Lung (tissue), 12 donors: Measurements from ENCODE around the gene TXNDC5. TPM values are rescaled to one million over a fixed set of nuclear protein-coding genes. Genes with fewer than 3 reads are reported as not detected.

ENCODE experiments used
- ATAC-seq: fragments of 200-7000 bp; cut with Tn5 transposase; one replicate; pipeline ENCODE4 v1.9.1; 2020; ENCODE audit warnings: moderate number of reproducible peaks; ENCODE audit not compliant: insufficient read depth, low FRiP score
- DNase-seq, 3 donors: peaks; one replicate each; pipeline ENCODE4 v3.0.0-alpha.2; 2013 to 2017
- H3K27ac ChIP-seq, 2 donors: one replicate each; pipeline ENCODE4 v1.5.1; 2013; ENCODE audit warnings: mild to moderate bottlenecking in 2 of 2, moderate library complexity in 2 of 2, control low read depth in 1 of 2, inconsistent platforms in 1 of 2, low read depth in 1 of 2, low read length in 1 of 2
- H3K27me3 ChIP-seq, 3 donors: one replicate each; pipeline ENCODE4 v1.5.1; 2013; ENCODE audit warnings: low read length in 2 of 3; ENCODE audit not compliant: control insufficient read depth in 3 of 3, insufficient read depth in 3 of 3
- H3K36me3 ChIP-seq, 4 donors: one replicate each; pipeline ENCODE4 v1.5.1; 2013; ENCODE audit warnings: low read length in 4 of 4, mild to moderate bottlenecking in 1 of 4, moderate library complexity in 1 of 4; ENCODE audit not compliant: control insufficient read depth in 4 of 4, insufficient read depth in 4 of 4
- H3K4me1 ChIP-seq, 5 donors: one replicate each; pipeline ENCODE4 v1.5.1; 2013; ENCODE audit warnings: low read length in 5 of 5, mild to moderate bottlenecking in 2 of 5, moderate library complexity in 1 of 5; ENCODE audit not compliant: control insufficient read depth in 5 of 5, insufficient read depth in 5 of 5
- H3K4me3 ChIP-seq: one replicate; pipeline ENCODE4 v1.5.1; 2013; ENCODE audit warnings: mild to moderate bottlenecking, control low read depth, moderate library complexity
- H3K9ac ChIP-seq, 2 donors: one replicate each; pipeline ENCODE4 v1.5.1; 2013; ENCODE audit warnings: low read length in 2 of 2, control low read depth in 1 of 2; ENCODE audit not compliant: insufficient read depth in 1 of 2
- H3K9me3 ChIP-seq, 4 donors: one replicate each; pipeline ENCODE4 v1.5.1; 2013; ENCODE audit warnings: low read length in 3 of 4, mild to moderate bottlenecking in 1 of 4, moderate library complexity in 1 of 4; ENCODE audit not compliant: control insufficient read depth in 4 of 4, insufficient read depth in 3 of 4
- CTCF ChIP-seq: IDR thresholded peaks from 2 replicates; pipeline ENCODE4 v1.5.1; 2012; ENCODE audit warnings: mild to moderate bottlenecking; ENCODE audit errors: control extremely low read depth, extremely low read depth
- WGBS, 2 donors: extraction: QIAGEN DNeasy Blood & Tissue Kit; methylation state at CpG; one replicate each; pipeline ENCODE4 v1.1.7; 2013; 5-methylcytosine and 5-hydroxymethylcytosine counted together
- polyA plus RNA-seq, 2 donors: library from polyadenylated mRNA; stranded (reverse); fragments of 200-250 nt; gene quantifications; one replicate each; pipeline ENCODE4 v1.2.1, GENCODE V29; 2013
- total RNA-seq, 2 donors: library from RNA; depleted of rRNA in 1 of 2; stranded (reverse); fragments of >200 nt in 1 of 2; gene quantifications; one replicate each; pipeline ENCODE4 v1.2.1, GENCODE V29; 2014 to 2021
- donor health status: control.
- donor health status: control.
- donor health status: Bipolar disorder and iron deficiency.
- donor health status: healthy.
- donor health status: DM: yes; HTN: yes; CAD: no.

Gene TXNDC5
- total and polyA plus RNA-seq, 4 donors, result 79.2 to 177 (median 123) TPM

GRCh38 chr6:7865781-7866180 is 44.8 kb downstream of the TXNDC5 start:
- H3K4me3 ChIP-seq, result no peak overlapping the region
- no peak overlapping the region for H3K9ac ChIP-seq
- peaks cover 0 to 3% (median 0%) of the 10 kb centered on the region in 4 donors for H3K9me3 ChIP-seq
- H3K4me1 ChIP-seq, result peaks cover 0 to 5% (median 0%) of the 10 kb centered on the region in 5 donors
- TF ChIP-seq CTCF, result no peak
- ATAC-seq, result no peak
- WGBS, 2 donors, result 53 to 60% methylated on average over 6 of the region's 6 CpGs
- peak in 1 of 3 donors; percentile 12 for DNase-seq
- no peaks in the 10 kb centered on the region for H3K27me3 ChIP-seq
- no peaks in the 10 kb centered on the region for H3K36me3 ChIP-seq
- no peak overlapping the region for H3K27ac ChIP-seq

DNA sequence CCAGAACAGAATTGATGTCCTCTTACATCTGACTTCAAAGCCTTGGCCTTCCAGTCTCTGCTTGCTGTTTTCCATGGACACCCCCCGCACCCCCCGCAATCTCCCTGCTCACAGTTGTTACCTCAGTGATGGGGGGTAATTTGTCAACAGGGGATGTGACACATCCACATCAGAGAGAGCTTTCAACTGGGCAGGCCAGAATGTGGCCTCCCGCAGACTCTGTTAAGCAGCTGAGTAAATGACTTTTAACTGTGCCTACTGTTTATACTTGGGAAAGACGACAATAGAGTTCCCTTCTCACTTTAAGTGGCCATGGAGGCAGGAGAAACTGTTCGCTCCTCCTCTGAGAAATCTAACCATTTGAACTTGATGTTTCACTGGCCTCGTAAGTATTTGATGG is 51.0 kb downstream of the TXNDC5 start:
- ATAC-seq (no peak), DNase-seq (no peak)
- no peaks in the 10 kb centered on the region for H3K27me3 ChIP-seq
- H3K9ac ChIP-seq, result no peak overlapping the region
- H3K4me3 ChIP-seq, result no peak overlapping the region
- no peak overlapping the region for H3K27ac ChIP-seq
- TF ChIP-seq CTCF, result no peak
- no peaks in the 10 kb centered on the region for H3K36me3 ChIP-seq
- 71 to 78% methylated on average over 6 of the region's 6 CpGs for WGBS, 2 donors
- peaks cover 0 to 2% (median 0%) of the 10 kb centered on the region in 4 donors for H3K9me3 ChIP-seq
- H3K4me1 ChIP-seq, result no peaks in the 10 kb centered on the region

- DNase-seq, result no peak
- TF ChIP-seq CTCF, result no peak
- Histone ChIP-seq H3K9ac (no peak overlapping the region), H3K27me3 (no peaks in the 10 kb centered on the region), H3K27ac (no peak overlapping the region), H3K9me3 (peaks cover 0 to 8% (median 5%) of the 10 kb centered on the region in 4 donors), H3K36me3 (no peaks in the 10 kb centered on the region), H3K4me1 (peaks cover 0 to 7% (median 0%) of the 10 kb centered on the region in 5 donors), H3K4me3 (no peak overlapping the region)
- no peak for ATAC-seq
These were observed 58.8 kb downstream of the TXNDC5 start for GRCh38 chr6:7851780-7852179.

DNA sequence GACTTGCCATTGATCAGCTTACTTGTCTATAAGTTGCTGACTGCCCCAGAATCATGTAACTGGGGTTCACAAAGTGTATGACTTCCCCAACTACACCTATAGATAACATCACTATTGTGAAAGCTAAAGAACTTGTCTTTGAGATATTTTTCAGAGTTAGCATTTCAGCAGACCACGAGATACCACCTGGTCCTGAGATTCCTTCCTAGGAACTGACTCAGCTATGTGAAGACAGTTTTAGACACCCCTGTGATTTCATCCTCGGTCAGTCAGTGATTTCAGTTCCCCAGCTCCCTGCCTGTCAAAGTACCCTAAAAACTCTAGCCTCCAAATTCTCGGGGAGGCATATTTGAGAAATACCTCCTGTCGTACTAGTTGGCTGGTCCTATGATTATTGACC is 62.4 kb downstream of the TXNDC5 start:
- Histone ChIP-seq H3K27ac (no peak overlapping the region), H3K9me3 (peaks cover 0 to 8% (median 5%) of the 10 kb centered on the region in 4 donors), H3K27me3 (no peaks in the 10 kb centered on the region), H3K4me1 (peaks cover 0 to 12% (median 0%) of the 10 kb centered on the region in 5 donors), H3K9ac (no peak overlapping the region), H3K4me3 (no peak overlapping the region), H3K36me3 (no peaks in the 10 kb centered on the region)
- DNase-seq, result no peak
- WGBS, 2 donors, result 87 to 91% methylated on average over 4 of the region's 4 CpGs
- no peak for TF ChIP-seq CTCF
- ATAC-seq, result no peak
